Measurements from ENCODE around the gene DHDH.
"Not testable (repeated sequence)": the region's sequence is repeated elsewhere in the genome, so short reads cannot be mapped to it uniquely, and the experiment has no call there.

DNA sequence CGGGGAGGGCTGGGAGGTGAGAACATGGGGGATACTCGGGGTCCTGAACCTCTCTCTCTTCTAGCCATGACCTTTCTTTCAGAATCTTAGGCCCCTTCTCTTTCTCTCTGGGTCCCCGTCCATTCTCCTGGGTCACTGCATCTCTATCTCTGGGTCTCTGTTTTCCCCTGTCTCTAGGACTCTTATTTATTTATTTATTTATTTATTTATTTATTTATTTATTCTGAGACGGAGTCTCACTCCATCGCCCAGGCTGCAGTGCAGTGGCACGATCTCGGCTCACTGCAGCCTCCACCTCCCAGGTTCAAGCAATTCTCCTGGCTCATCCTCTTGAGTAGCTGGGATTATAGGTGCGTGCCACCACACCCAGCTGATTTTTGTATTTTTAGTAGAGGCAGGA is 14.2 kb upstream of the DHDH start:
- TF ChIP-seq POLR2A (IDR thresholded peaks at IDR 0.05; ENCODE audit: low read depth, low read length); TAF1 (IDR thresholded peaks at IDR 0.05; ENCODE audit: borderline replicate concordance, low read depth, low read length); POLR2AphosphoS5 (IDR thresholded peaks at IDR 0.05; ENCODE audit: low read depth, low read length): not testable (repeated sequence)

All from GM12892 (cell line).